ENCODE data around the gene SLC16A7.
"Not testable (repeated sequence)": the region's sequence is repeated elsewhere in the genome, so short reads cannot be mapped to it uniquely, and the experiment has no call there.

The SLC16A7 gene

GRCh38 chr12:59736359-59736758 lies 140.5 kb downstream of the SLC16A7 start:
- no peak for DNase-seq (ENCODE audit: low read depth, low spot score)

GRCh38 chr12:59736786-59737185 lies 141.0 kb downstream of the SLC16A7 start:
- no peak for DNase-seq (ENCODE audit: low read depth, low spot score)

- DNase-seq (ENCODE audit: low read depth, low spot score), result no peak
Observed at GRCh38 chr12:59737725-59738463, 142.1 kb downstream of the SLC16A7 start.

- no peak for DNase-seq (ENCODE audit: low read depth, low spot score)
Observed at GRCh38 chr12:59742841-59743240, 147.0 kb downstream of the SLC16A7 start.

GRCh38 chr12:59744564-59744963 lies 148.7 kb downstream of the SLC16A7 start:
- no peak for DNase-seq (ENCODE audit: low read depth, low spot score)

- not testable (repeated sequence) for DNase-seq (ENCODE audit: low read depth, low spot score)
Observed at GRCh38 chr12:59751091-59751490, 155.3 kb downstream of the SLC16A7 start.

GRCh38 chr12:59761542-59761941 lies 165.7 kb downstream of the SLC16A7 start:
- DNase-seq (ENCODE audit: low read depth, low spot score), result no peak

GRCh38 chr12:59763835-59764234 lies 168.0 kb downstream of the SLC16A7 start:
- DNase-seq (ENCODE audit: low read depth, low spot score), result no peak

GRCh38 chr12:59768031-59768430 lies 172.2 kb downstream of the SLC16A7 start:
- DNase-seq (ENCODE audit: low read depth, low spot score), result no peak

- DNase-seq (ENCODE audit: low read depth, low spot score), result peak; percentile 35
Observed at GRCh38 chr12:59780605-59781135, 184.8 kb downstream of the SLC16A7 start.

- DNase-seq (ENCODE audit: low read depth, low spot score), result no peak
Observed at GRCh38 chr12:59787610-59788009, 191.8 kb downstream of the SLC16A7 start.

- DNase-seq (ENCODE audit: low read depth, low spot score), result no peak
Observed at GRCh38 chr12:59792647-59793046, 196.8 kb downstream of the SLC16A7 start.

GRCh38 chr12:59803735-59804134 lies 207.9 kb downstream of the SLC16A7 start:
- DNase-seq (ENCODE audit: low read depth, low spot score), result no peak

GRCh38 chr12:59808317-59808910 lies 212.6 kb downstream of the SLC16A7 start:
- no peak for DNase-seq (ENCODE audit: low read depth, low spot score)

- DNase-seq (ENCODE audit: low read depth, low spot score), result no peak
Observed at GRCh38 chr12:59811991-59812390, 216.2 kb downstream of the SLC16A7 start.

- no peak for DNase-seq (ENCODE audit: low read depth, low spot score)
Observed at GRCh38 chr12:59812716-59813115, 216.9 kb downstream of the SLC16A7 start.

GRCh38 chr12:59820594-59821011 lies 224.8 kb downstream of the SLC16A7 start:
- DNase-seq (ENCODE audit: low read depth, low spot score), result no peak

- no peak for DNase-seq (ENCODE audit: low read depth, low spot score)
Observed at GRCh38 chr12:59823567-59823966, 227.7 kb downstream of the SLC16A7 start.

- no peak for DNase-seq (ENCODE audit: low read depth, low spot score)
Observed at GRCh38 chr12:59827767-59828166, 231.9 kb downstream of the SLC16A7 start.

GRCh38 chr12:59828521-59828920 lies 232.7 kb downstream of the SLC16A7 start:
- no peak for DNase-seq (ENCODE audit: low read depth, low spot score)

- no peak for DNase-seq (ENCODE audit: low read depth, low spot score)
Observed at GRCh38 chr12:59833408-59833807, 237.6 kb downstream of the SLC16A7 start.

GRCh38 chr12:59834659-59835474 lies 239.0 kb downstream of the SLC16A7 start:
- no peak for DNase-seq (ENCODE audit: low read depth, low spot score)

All from iPS DF 19.7 (cell line).